Measurements from ENCODE around the gene PATZ1. TPM values are rescaled to one million over a fixed set of nuclear protein-coding genes. Genes with fewer than 3 reads are reported as not detected.
A peak's percentile ranks its signal among the peaks of the same experiment; 100 is the strongest.

Gene PATZ1
- total RNA-seq, 1 experiment from 2014 or later = 120 TPM

- Mint-ChIP-seq H3K9me3 (no peaks in the 10 kb centered on the region), H3K27me3 (ENCODE audit: low read depth) (no peaks in the 10 kb centered on the region), H3K4me3 (no peak overlapping the region), H3K36me3 (ENCODE audit: insufficient read depth in 1 of 3, low read depth in 3 of 3) (no peaks in the 10 kb centered on the region), H3K27ac (peak overlapping the region in 1 of 3 experiments; percentile 52; a peak in 1 of 7 replicates), H3K4me1 (peaks cover 0 to 2% of the 10 kb centered on the region in 2 experiments; a peak in 2 of 4 replicates)
- Histone ChIP-seq H4K20me1 (ENCODE audit: control insufficient read depth, insufficient read depth, insufficient read length) (no peaks in the 10 kb centered on the region), H4K91ac (ENCODE audit: insufficient read length, low read depth, low read length) (no peak overlapping the region), H3T11ph (ENCODE audit: low read length) (no peak overlapping the region), H3K27me3 (ENCODE audit: insufficient read depth, low read length) (no peaks in the 10 kb centered on the region), H3K4me1 (ENCODE audit: insufficient read depth, low read length) (no peaks in the 10 kb centered on the region), H2BK120ac (ENCODE audit: low read depth, low read length, poor library complexity, severe bottlenecking) (no peak overlapping the region), H2BK5ac (ENCODE audit: insufficient read length, low read length) (no peak overlapping the region), H4K5ac (ENCODE audit: insufficient read length, low read depth, low read length) (no peak overlapping the region), H3K79me2 (ENCODE audit: insufficient read depth, low read length) (no peaks in the 10 kb centered on the region), H3K9ac (ENCODE audit: extremely low read depth, insufficient read length, low read length) (no peak overlapping the region), H2AFZ (ENCODE audit: low read length) (no peak overlapping the region), H3K4me2 (ENCODE audit: insufficient read depth, insufficient read length, low read length) (no peak overlapping the region), H2BK15ac (ENCODE audit: low read depth, low read length) (no peak overlapping the region), H3K79me1 (ENCODE audit: insufficient read depth, low read depth, low read length, poor library complexity, severe bottlenecking) (no peaks in the 10 kb centered on the region), H3K23me2 (ENCODE audit: insufficient read length, low read depth, low read length, poor library complexity, severe bottlenecking) (no peaks in the 10 kb centered on the region), H3K23ac (ENCODE audit: insufficient read length, low read depth, low read length) (no peak overlapping the region), H3K27ac (ENCODE audit: insufficient read length, low read depth, low read length) (no peak overlapping the region), H3K9me3 (ENCODE audit: control insufficient read depth, low read depth, low read length) (no peaks in the 10 kb centered on the region), H3K18ac (ENCODE audit: insufficient read length, low read depth, low read length) (no peak overlapping the region), H2AK5ac (ENCODE audit: insufficient read length, low read length) (no peak overlapping the region), H3K14ac (ENCODE audit: insufficient read depth, low read length) (no peak overlapping the region), H3K56ac (ENCODE audit: insufficient read length, low read depth, low read length) (no peak overlapping the region), H2BK20ac (ENCODE audit: low read depth, low read length, poor library complexity, severe bottlenecking) (no peak overlapping the region), H3K4ac (ENCODE audit: low read depth, low read length) (no peak overlapping the region), H2BK12ac (ENCODE audit: insufficient read length, low read depth, low read length) (no peak overlapping the region), H4K8ac (replicated peaks; ENCODE audit: insufficient read length, low read depth, low read length) (no peak overlapping the region)
- no peak for DNase-seq
- TF ChIP-seq CTCF (conservative IDR thresholded peaks at IDR 0.05) = no peak
- no CpG with 5 or more reads among the region's 1 CpG for WGBS (ENCODE audit: extremely low coverage, insufficient read length, low lambda C conversion rate)
These were observed 15.6 kb upstream of the PATZ1 start for GRCh38 chr22:31361743-31362142.
